ENCODE data around the gene ZNF407.
"Not testable (repeated sequence)": the region's sequence is repeated elsewhere in the genome, so short reads cannot be mapped to it uniquely, and the experiment has no call there.

Gene ZNF407

DNA sequence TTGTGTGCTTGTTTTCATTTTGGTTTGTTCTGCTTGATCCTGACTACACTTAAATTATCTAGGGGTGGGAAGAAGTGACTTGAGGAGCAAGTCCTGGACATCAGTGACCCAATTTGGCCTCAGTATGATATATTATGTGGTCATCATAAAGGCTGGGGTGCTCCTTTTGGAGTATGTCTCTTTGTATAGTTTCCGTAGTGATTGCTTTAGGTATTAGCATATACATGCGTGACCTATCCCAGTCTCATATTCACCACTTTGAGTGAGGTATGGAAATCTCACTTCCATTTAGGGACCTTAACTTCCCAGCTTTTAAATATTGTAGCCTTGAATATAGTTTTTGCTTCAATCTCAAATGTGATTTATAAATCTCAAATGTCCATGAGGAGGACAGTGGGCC, 370.3 kb downstream of the ZNF407 start:
- no peak for DNase-seq (ENCODE audit: low spot score)

DNA sequence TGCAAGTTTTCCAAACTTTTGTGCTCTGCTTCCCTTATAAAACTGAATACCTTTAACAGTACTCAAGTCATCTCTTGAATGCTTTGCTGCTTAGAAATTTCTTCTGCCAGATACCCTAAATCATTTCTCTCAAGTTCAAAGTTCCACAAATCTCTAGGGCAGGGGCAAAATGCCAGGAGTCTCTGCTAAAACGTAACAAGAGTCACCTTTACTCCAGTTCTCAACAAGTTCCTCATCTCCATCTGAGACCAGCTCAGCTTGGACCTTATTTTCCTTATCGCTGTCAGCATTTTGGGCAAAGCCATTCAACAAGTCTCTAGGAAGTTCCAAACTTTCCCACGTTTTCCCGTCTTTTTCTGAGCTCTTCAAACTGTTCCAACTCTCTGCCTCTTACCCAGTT, 373.7 kb downstream of the ZNF407 start:
- not testable (repeated sequence) for DNase-seq (ENCODE audit: low spot score)

DNA sequence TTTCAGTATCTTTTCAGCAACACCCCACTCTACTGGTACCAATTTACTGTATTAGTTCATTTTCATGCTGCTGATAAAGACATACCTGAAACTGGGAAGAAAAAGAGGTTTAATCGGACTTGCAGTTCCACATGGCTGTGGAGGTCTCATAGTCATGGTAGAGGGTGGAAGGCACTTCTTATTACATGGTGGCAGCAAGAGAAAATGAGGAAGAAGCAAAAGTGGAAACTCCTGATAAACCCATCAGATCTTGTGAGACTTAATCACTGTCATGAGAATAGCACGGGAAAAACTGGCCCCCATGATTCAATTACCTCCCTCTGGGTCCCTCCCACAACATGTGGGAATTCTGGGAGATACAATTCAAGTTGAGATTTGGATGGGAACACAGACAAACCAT, 374.1 kb downstream of the ZNF407 start:
- not testable (repeated sequence) for DNase-seq (ENCODE audit: low spot score)

DNA sequence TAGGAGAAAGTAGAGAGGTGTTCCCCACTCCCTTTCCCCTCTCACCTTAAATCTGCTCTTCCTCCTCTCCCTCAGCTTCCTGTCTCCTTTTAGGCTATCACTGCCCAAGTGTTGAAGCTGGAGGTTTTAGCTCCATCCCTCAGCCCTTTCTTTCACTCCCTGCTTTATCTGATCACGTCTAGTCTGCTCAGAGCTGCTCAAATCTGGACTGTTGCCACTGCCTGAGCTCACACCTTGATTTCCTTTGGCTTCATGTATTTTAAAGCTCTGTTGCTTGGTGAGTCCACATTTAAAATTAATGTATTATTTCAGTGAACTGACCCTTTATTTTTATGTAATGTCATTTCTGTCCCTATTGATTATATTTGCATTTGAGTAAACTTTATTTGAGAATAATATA, 374.7 kb downstream of the ZNF407 start:
- no peak for DNase-seq (ENCODE audit: low spot score)

DNA sequence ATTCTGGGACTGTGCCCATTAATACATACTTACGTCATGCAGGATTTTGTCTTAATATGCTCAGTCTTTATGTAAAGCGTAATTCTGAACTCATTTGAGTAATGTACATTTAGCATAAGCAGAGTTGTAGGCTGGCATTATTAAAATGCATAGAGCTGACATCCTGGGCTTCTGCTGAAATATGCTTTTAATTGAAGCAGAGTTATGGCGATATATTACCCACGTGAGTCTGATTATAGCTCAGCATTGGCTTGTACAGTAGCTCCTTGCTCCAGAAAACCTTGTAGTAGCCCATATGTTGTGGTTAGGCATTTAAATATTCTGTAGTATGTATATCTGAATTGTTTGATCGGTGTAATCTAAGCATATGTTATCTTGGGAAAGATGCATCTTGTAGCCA, 377.3 kb downstream of the ZNF407 start:
- no peak for DNase-seq (ENCODE audit: low spot score)

DNA sequence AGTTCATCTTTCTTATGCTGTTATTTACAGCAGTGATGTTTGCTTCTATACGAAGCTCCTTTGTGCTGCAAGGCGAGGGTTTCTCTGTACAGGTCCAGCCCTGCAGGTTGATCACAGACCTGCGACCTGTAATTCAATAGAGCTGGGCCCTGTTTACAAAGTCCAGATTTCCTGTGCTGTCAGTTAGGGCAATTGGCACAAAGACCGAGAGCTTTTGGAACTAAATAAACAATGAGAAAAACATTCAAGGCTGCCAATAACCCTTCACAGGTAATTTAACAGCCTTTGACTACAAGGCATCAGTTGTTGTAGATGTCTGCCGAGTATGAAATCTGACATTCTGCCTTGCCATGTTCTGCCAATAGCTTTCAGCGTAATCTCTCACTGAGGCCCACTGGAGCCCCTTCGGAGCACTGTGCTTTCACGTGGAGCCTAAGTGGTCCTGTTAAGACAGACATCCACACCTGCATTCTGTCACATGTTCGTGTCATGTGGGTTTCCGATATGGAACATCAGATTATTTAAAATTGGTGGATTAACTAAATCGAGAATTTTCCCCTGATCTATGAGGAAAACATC, 378.8 kb downstream of the ZNF407 start:
- no peak for DNase-seq (ENCODE audit: low spot score)

DNA sequence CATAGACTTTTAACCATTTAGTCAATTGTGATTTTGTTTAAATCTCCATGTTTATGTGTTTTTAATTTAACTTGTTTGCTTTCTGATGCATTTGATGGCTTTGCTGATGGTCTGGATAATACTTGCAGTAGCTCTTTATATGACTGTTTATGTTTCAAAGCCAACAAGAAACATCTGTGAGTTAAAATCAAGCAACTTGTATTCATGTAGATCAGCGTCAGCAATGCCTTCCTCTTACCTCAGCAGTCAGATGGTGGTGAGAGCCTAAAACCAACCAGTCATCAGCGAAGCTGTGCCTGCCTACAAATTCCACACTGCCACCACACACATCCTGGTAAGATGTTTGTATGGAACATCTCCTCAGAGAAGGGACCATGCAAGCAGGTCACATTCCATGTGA, 379.4 kb downstream of the ZNF407 start:
- no peak for DNase-seq (ENCODE audit: low spot score)

DNA sequence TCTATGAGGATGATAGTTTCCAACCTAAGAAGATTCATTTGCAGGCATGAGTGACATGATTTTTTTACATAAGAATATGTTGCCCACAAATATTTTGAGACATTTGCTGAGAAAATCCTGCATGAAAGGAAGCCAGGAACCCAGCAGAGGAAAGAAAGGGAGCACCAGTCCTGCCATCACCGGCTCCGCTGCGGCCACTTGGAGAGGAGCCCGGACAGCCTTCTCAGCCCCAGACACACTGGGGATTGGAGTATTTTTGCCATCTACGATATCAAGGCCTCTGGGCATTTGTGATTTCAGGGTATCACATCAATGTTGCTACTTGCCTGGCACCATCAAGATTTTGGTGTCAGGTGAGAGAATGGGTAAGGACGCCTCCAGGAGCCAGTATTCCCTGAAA, 383.0 kb downstream of the ZNF407 start:
- DNase-seq (ENCODE audit: low spot score) = no peak

DNA sequence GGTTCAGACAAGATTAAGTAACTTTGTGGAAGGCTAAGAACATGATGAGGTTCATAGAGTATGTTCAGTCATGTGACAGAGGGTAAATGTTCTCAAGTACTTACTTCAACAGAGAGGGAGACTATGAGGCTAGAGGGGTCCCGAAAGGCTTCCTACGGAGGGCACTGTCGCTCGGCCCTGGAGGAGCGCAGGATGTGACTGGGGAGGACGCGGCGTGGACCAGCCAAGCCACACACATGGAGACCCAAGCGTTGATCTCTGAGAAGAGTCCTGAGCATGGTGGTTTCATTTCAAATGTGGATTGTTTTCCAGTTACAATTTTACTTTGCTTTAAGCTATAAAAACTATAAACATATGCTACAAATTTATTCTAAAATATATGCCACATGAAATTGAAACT, 383.8 kb downstream of the ZNF407 start:
- no peak for DNase-seq (ENCODE audit: low spot score)

DNA sequence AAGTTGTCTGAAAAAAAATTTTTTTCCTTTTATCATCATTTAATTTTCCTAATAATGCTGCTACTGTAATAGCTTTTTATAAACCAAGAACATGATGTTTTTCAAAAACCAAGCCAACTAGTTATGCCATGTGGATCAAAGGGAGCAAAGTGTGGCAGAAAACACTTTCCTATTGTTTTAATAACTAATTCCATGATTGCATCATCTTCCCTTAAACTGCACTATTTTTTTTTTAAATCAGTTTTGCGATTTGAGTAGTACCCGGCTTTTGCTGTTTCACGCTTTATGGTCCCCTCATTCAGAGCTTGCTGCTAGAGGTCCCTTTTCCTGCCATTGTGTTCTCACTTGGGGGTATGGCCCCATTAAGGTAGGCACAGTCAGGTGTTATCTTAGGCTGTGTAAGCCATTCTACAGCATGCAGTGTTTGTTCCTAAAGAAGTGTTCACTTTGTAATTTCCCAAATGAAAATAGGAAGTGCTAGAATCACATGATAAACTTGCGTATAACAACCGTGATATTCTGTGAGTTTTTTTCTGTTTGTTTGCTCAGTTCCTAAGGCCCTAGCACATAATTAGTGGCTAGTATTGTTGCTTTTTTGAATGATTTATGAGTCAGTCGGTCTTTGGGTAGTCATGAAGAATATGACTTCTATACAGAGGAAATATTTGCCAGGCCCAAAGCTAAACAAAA, 385.4 kb downstream of the ZNF407 start:
- DNase-seq (ENCODE audit: low spot score) = no peak

DNA sequence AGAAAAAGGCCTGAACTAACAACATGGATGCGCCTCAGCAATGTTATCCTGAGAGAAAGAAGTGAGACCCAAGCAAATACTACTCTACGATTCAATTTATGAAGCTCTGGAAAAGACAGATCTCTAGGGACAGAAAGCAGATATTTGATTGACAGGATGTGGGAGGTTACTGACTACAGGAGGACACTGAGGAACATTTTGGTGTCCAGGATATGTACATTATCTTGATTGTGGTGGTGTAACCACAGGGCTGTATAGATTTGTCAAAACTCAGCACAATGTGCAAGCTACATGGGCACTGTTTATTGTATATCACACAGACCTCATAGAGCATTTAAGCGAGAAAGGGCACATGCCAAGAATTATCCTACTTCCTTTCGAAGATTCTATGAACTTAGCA, 391.5 kb downstream of the ZNF407 start:
- no peak for DNase-seq (ENCODE audit: low spot score)

DNA sequence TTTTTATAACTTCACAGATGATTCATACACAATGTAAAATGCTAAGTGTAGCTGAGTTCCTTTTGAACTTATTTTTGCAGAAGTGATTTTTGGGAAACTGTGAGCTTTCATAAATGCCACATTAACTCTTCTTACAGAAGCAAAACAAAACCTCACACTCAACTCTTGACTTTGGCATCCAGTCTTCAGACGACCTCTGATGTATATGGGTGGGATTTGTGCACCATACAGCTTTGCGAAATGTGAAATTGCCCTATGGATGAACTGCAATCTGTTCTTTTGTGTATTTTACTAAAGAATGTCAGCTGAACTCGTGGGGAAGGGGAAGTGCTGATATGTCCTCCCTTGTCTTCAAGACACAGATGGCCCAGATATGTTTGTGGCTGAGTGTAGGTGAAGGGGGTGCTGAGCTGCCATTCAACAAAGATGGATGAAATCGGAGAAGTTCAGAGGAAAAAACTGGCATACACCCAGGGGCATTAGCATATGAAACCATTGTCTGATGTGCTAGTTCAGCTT, 393.0 kb downstream of the ZNF407 start:
- DNase-seq (ENCODE audit: low spot score) = no peak

DNA sequence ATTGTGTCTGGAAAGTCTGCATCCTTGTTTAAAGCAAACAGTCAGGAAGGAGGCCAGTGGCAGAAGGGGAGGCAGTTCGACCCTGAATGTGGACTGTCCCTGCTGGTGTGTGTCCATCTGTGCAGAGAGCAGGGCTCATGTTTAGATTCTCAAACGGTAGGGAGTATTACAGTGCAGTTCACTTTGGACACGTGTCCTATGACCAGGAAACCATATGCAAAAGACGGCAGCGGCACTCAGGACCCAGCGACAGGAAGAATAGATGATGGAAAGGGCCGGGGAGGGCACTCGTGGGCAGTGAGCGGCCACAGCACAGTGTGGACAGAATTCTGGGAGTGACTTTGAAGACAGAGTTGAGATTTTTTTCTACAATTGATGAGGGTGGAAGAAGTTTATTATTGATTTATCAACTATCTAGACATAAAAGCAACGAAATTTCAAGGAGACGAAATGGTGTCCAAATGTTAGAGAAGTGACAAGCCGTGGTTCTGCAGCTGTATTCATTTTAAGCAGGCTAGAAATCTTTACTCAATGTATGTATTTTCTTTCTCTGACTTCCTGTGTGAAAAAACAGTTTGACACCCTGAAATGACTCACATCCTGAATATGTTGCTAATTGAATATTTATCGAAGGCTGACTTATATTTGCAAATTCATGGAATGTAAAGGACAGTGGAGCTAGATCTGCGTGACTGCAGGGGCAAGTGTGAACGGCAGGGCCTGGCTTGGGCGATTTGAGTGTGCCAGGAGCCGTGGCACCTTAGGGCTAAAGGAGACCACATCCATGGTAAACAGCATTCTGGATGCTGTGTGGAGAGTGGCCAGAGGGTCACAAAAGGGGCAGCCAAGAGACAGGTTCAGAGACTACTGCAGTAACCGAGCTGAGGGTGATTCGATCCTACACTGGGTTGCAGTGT, 397.1 kb downstream of the ZNF407 start:
- no peak for DNase-seq (ENCODE audit: low spot score)

DNA sequence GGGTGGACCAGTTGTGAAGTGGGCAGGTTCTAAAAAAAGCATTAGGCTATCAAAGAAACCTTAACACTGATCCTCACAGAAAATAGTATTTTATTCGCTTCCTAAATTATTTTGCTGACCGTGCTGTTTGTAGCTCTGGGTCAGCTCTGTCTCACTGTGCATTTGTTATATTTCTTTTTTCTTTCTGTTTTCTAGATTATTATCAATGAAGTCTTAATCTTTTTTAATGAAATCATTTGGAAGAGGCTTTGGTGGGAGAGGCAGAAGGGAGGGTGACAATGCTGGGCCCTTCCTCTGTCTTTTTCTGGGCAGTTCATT, 397.7 kb downstream of the ZNF407 start:
- DNase-seq (ENCODE audit: low spot score) = no peak

DNA sequence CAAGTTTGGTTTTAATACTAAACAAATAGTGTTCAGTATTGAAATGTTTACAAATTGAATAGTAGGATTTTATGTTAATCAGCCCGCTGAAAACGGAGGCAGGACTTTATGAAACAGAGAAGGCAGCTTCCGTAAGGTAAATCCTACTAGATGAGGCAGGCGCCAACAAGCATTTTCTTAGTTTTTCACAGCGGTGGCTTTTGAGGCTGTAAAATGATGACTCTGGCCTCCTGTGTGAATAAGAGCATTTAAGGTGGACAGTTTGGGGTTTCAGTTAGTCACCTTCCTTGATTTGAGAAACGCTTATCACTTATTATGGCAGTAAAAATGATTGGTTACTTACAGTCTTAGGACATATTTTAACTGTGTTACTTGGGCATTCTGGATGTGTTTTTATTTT, 398.4 kb downstream of the ZNF407 start:
- no peak for DNase-seq (ENCODE audit: low spot score)

DNA sequence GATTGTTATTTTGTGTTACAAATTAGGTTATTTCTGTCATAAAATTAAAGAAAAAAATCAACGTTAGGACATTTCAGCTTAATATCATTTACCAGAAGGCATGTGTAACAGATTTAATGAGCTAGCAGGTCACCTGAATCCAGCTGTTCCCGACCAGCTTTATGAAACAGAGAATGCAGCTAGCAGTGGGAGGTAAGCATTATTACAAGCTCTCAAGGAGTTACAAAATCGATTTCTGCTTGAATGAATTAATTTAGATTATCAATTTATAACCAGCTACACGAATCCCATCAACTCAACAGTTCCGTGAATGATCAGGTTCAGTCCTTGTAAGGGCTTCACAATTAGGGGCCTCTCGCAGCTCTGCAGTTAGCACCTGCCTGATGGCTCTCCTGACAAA, 399.3 kb downstream of the ZNF407 start:
- no peak for DNase-seq (ENCODE audit: low spot score)

DNA sequence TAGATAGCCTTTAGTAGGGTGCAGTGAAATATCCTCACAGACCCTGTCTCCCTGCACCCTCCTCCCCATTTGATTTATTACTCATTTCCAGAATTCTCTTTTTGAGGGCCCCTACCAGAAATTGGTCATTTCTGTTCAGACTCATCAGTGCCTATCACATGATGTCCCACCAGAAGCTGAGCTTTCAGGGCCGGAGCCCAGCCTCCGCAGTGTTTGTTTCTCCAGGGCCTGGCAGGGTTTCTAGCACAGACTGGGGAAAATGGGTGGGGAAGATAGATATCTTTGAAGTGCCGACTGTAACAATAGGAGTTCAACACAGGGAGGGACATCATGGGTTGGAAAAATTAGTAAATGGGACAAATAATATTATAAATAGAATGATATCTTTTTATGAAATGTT, 403.2 kb downstream of the ZNF407 start:
- DNase-seq (ENCODE audit: low spot score) = no peak

DNA sequence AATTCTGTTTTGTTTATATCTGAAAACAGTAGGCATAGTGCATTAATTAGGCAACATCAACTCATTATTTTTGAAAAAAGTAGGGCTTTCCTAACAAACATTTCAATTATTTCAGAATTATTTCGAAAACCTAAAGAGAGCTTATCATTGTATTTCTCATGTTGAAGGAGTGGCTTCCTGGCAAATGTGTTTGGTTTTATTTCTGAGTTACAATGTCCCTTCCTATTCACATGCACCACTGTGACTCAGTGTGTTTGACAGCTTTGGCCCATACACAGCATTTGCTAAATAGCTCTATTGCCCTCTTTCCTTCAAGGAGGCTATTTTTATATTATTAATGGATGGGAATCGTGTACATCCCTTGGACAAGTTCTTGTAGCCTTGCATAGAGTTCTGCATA, 405.4 kb downstream of the ZNF407 start:
- no peak for DNase-seq (ENCODE audit: low spot score)

DNA sequence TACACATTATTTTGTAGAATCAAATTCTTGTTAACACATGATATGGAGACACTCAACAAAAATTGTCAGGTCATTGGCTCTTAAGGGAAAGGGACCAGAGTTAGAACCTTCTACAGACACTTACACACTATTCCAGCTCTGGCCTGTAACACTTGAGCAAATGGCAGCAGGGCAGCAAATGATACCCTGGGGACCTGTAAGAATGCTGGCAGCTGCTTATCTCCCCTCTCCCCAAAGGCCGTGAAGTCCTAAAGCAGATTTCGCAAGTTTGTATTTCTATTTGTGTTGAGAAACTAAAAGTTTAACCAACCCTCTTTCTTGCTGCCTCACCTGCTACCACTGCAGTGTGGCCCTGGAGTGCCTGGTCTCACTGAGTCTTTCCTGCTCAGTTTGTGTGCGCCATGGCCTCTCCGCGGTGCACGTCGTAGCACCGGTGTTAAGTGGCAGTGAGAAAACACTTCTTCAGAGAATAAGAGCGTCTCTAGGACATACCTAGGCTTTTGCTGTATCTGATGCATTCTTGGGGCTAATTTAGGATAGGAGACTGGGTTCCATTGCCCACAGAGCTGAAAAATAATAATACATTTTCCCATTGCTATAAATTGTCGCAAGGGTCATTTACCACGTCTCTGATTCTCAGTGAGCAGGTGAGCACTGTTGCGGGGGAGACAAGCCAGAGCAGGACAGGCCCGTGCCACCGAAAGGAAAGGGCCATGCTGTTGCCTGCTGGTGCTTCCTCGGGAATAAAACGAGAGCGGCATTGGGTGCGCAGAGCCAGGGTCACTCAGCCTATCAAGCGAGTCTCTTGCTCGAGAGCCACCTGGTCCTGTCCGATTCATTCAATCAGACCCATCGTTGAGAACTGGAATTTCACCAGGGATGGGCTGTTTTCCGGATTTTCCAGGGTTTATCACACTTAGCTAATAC, 406.4 kb downstream of the ZNF407 start:
- DNase-seq (ENCODE audit: low spot score) = no peak

DNA sequence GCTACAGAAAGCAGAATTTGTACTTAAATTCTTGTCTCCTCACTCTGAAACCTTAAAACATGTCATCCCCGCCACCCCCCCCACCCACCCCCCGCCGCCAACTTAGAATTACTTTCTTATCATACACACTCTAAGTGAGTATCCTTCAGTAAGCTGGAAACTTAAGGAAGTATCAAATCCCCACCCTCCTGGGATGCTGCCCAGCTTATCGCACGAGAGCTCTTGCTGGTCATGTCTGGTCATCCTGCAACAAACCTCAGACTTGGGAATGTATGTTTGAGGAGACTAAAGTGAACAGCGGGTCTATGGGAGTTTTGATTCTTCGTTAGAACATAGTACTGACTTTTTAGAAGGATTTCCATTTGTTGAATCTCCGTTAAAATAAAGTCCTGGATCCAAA, 408.0 kb downstream of the ZNF407 start:
- DNase-seq (ENCODE audit: low spot score) = no peak

DNA sequence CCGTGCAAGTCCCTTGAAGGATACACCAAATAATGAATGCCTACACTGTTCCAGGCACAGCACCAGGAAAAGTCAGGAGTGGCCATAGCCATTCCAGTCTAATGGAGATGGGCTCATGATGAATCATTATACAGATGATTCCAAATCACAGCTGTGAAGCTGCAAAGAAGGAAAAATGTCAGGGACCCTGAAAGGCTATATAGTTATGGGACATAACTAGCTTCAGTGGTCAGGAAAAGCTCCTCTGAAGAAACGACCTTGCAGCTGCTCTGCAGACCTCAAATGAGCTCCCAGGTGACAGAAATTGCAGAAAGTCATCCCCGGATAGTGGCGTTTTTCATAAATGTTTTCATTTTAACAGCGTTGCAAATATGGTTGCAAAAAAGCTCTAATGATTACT, 410.5 kb downstream of the ZNF407 start:
- DNase-seq (ENCODE audit: low spot score) = no peak

DNA sequence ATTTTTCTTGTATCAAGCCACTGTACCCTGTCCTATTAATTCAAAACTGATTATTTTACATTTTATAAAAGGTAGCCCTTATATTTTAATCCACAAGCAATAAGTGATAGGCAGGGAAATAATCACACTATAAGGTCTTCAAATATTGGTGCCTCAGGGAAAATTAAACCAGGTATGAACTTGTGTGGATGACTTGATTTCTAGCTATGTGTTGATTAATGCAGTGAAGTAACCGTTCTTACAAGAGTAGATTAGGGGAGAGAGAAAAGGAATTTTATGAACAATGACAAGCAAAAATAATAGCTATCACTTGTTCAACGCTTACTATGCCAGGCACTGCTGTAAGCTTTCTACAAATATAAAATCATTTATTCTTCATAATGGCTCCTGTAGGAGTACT, 411.6 kb downstream of the ZNF407 start:
- DNase-seq (ENCODE audit: low spot score) = no peak
